HepG2 (cell line): ENCODE results near the gene XRCC1. TPM values are rescaled to one million over a fixed set of nuclear protein-coding genes. Genes with fewer than 3 reads are reported as not detected.

Experiments used
- KMT2A ChIP-seq: sonication (generic); formaldehyde crosslinking; IDR thresholded peaks from 2 replicates; pipeline ENCODE4 v1.4.0; 2020; ENCODE audit warnings: missing genetic modification reagents
- NCOA1 ChIP-seq: sonication (generic); formaldehyde crosslinking; IDR thresholded peaks from 2 replicates; pipeline ENCODE4 v1.9.0; 2021; ENCODE audit warnings: missing genetic modification reagents
- NR2F2 ChIP-seq: IDR thresholded peaks from 2 replicates; pipeline ENCODE4 v1.6.1; 2012; ENCODE audit warnings: low read depth, inconsistent platforms, borderline replicate concordance
- SPEN ChIP-seq: sonication (generic); formaldehyde crosslinking; IDR thresholded peaks from 2 replicates; pipeline ENCODE4 v1.5.1; 2020; ENCODE audit warnings: low read depth, mild to moderate bottlenecking, missing genetic modification reagents
- ZBTB38 ChIP-seq: sonication (generic); formaldehyde crosslinking; IDR thresholded peaks from 2 replicates; pipeline ENCODE4 v1.5.1; 2020; ENCODE audit warnings: mild to moderate bottlenecking, missing genetic modification reagents
- ZNF772 ChIP-seq: sonication (generic); formaldehyde crosslinking; IDR thresholded peaks from 2 replicates; pipeline ENCODE4 v1.5.0; 2020; ENCODE audit warnings: mild to moderate bottlenecking, missing genetic modification reagents
- ZSCAN31 ChIP-seq: sonication (generic); formaldehyde crosslinking; IDR thresholded peaks from 2 replicates; pipeline ENCODE4 v1.5.0; 2020; ENCODE audit warnings: low read depth, mild to moderate bottlenecking, missing genetic modification reagents
- polyA plus RNA-seq, 8 experiments: library from polyadenylated mRNA; depleted of rRNA in 3 of 8; stranded (reverse) in 7 of 8; unstranded in 1 of 8; fragments of >200 nt; fragmentation: Illumina TruSeq in 4 of 8; extraction: Trizol in 4 of 8; gene quantifications; 2 replicates each; pipeline versions ENCODE4 v1.2.1 to v1.2.3, GENCODE V29; 2011 to 2016; ENCODE audit warnings: low read depth in 4 of 8, missing spikeins in 1 of 8, mixed read lengths in 1 of 8; ENCODE audit not compliant: insufficient read depth in 1 of 8
- total RNA-seq, 5 experiments: library from RNA; depleted of rRNA; stranded (reverse); fragments of >200 nt; fragmentation: Illumina TruSeq; extraction: Trizol; gene quantifications; 2 replicates each; pipeline ENCODE4 v1.2.3, GENCODE V29; 2016; ENCODE audit warnings: low read depth in 1 of 5
- TF ChIP-seq, protein P1 (sequence below), 2 experiments: fragments of 450-650 bp in 1 of 2; sonication (generic) in 1 of 2; formaldehyde crosslinking in 1 of 2; IDR thresholded peaks; 2 replicates each; pipeline versions ENCODE4 v1.6.1 to v1.8.0; 2016 to 2022; ENCODE audit warnings: antibody characterized with exemption in 1 of 2, mild to moderate bottlenecking in 1 of 2, missing genetic modification reagents in 1 of 2
- TF ChIP-seq, protein P2 (sequence below): sonication (generic); formaldehyde crosslinking; IDR thresholded peaks from 2 replicates; pipeline ENCODE4 v1.4.0; 2020; ENCODE audit warnings: mild to moderate bottlenecking, missing genetic modification reagents

Gene XRCC1
- total and polyA plus RNA-seq, 2 of the 13 experiments (the other 11 are each of a cell fraction or from before 2014, with no cell fraction given): 24.7 to 26.3 TPM

DNA sequence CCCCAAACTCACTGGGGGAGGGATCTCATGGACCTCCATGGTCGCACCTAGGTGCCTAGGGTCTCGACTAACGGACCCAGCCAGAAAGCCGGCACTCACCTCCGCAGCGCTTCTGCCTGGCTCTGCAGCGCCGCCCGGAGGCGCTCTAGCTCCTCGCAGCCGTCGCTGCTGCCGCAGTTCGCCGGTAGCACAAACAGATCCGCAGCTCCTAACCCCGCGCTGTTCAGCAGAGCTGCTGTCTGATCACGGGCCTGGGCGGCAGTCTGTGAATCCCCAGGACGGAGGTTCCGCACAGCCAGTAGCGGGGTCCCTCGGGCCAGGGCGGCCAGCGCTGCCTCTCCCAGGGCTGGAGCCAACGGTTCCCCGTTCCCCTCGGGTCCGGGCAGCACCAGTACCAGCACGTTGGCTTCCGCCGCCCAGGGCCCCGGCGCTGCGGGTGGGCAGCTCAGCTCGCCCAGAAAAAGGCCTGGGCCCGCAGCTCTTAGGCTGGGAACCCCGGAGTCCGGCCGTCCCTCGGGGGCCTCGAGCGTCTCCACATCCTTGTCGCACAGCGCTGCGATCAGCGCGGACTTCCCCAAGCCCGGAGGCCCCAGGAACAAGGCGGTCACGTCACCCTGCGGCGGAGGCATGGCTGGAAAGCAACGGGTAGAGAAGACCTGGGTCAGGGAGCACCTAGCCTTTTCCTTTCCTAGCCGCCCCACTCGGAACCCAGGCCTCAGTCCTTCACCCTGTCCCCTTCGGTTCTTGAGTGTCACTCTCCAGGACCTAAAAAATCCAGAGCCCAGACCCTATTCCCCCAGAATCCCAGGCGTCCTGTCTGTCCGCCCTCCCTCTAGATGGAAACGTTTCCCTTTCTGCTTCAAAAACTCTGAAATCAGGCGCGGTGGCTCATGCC lies 19.6 kb upstream of the XRCC1 start (continued):
- TF ChIP-seq, protein P1, sequence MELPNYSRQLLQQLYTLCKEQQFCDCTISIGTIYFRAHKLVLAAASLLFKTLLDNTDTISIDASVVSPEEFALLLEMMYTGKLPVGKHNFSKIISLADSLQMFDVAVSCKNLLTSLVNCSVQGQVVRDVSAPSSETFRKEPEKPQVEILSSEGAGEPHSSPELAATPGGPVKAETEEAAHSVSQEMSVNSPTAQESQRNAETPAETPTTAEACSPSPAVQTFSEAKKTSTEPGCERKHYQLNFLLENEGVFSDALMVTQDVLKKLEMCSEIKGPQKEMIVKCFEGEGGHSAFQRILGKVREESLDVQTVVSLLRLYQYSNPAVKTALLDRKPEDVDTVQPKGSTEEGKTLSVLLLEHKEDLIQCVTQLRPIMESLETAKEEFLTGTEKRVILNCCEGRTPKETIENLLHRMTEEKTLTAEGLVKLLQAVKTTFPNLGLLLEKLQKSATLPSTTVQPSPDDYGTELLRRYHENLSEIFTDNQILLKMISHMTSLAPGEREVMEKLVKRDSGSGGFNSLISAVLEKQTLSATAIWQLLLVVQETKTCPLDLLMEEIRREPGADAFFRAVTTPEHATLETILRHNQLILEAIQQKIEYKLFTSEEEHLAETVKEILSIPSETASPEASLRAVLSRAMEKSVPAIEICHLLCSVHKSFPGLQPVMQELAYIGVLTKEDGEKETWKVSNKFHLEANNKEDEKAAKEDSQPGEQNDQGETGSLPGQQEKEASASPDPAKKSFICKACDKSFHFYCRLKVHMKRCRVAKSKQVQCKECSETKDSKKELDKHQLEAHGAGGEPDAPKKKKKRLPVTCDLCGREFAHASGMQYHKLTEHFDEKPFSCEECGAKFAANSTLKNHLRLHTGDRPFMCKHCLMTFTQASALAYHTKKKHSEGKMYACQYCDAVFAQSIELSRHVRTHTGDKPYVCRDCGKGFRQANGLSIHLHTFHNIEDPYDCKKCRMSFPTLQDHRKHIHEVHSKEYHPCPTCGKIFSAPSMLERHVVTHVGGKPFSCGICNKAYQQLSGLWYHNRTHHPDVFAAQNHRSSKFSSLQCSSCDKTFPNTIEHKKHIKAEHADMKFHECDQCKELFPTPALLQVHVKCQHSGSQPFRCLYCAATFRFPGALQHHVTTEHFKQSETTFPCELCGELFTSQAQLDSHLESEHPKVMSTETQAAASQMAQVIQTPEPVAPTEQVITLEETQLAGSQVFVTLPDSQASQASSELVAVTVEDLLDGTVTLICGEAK (IDR thresholded peaks at IDR 0.05): no peak
- TF ChIP-seq, protein P1 (CRISPR knock-in tag; IDR thresholded peaks at IDR 0.05): 0 out of 2 replicates have a peak, but pooled peaks have one; percentile 36
- TF ChIP-seq KMT2A (CRISPR knock-in tag) (0 out of 2 replicates have a peak, but pooled peaks have one; percentile 35), ZSCAN31 (CRISPR knock-in tag) (0 out of 2 replicates have a peak, but pooled peaks have one; percentile 11), SPEN (CRISPR knock-in tag) (peak; percentile 37; the same call in 1 of the 2 replicates), NR2F2 (no peak), ZNF772 (CRISPR knock-in tag) (0 out of 2 replicates have a peak, but pooled peaks have one; percentile 29), NCOA1 (CRISPR knock-in tag) (no peak), ZBTB38 (CRISPR knock-in tag) (0 out of 2 replicates have a peak, but pooled peaks have one; percentile 19)
- TF ChIP-seq, protein P2, sequence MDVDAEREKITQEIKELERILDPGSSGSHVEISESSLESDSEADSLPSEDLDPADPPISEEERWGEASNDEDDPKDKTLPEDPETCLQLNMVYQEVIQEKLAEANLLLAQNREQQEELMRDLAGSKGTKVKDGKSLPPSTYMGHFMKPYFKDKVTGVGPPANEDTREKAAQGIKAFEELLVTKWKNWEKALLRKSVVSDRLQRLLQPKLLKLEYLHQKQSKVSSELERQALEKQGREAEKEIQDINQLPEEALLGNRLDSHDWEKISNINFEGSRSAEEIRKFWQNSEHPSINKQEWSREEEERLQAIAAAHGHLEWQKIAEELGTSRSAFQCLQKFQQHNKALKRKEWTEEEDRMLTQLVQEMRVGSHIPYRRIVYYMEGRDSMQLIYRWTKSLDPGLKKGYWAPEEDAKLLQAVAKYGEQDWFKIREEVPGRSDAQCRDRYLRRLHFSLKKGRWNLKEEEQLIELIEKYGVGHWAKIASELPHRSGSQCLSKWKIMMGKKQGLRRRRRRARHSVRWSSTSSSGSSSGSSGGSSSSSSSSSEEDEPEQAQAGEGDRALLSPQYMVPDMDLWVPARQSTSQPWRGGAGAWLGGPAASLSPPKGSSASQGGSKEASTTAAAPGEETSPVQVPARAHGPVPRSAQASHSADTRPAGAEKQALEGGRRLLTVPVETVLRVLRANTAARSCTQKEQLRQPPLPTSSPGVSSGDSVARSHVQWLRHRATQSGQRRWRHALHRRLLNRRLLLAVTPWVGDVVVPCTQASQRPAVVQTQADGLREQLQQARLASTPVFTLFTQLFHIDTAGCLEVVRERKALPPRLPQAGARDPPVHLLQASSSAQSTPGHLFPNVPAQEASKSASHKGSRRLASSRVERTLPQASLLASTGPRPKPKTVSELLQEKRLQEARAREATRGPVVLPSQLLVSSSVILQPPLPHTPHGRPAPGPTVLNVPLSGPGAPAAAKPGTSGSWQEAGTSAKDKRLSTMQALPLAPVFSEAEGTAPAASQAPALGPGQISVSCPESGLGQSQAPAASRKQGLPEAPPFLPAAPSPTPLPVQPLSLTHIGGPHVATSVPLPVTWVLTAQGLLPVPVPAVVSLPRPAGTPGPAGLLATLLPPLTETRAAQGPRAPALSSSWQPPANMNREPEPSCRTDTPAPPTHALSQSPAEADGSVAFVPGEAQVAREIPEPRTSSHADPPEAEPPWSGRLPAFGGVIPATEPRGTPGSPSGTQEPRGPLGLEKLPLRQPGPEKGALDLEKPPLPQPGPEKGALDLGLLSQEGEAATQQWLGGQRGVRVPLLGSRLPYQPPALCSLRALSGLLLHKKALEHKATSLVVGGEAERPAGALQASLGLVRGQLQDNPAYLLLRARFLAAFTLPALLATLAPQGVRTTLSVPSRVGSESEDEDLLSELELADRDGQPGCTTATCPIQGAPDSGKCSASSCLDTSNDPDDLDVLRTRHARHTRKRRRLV: peak; percentile 69; the same call in 1 of the 2 replicates
